ENCODE measurements around the gene GRIP2. TPM values are rescaled to one million over a fixed set of nuclear protein-coding genes. Genes with fewer than 3 reads are reported as not detected.

The GRIP2 gene
- total RNA-seq, 1 experiment from 2014 or later, result not detected

DNA sequence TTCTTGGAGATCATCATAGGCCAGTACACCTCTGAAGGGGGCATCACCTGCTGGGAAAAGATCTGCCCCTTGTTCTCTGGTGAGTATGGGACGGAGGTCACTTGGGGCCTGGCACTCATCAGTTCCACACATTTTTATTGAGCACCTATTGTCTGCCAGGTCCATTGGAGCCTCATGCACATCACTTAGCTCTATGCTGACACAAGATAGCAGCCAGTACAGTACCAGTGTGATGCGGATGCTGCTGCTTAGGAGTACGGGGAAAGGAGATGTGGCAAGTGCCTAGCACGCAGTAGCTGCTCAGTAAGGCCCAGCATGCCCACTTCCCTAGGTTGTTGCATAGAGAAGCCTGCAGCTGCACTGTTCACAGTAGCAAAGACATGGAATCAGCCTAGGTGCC is 94.4 kb downstream of the GRIP2 start:
- H3K27me3 Mint-ChIP-seq (ENCODE audit: insufficient read depth, unreplicated experiment), result no peaks in the 10 kb centered on the region
- H3K9me3 Mint-ChIP-seq (ENCODE audit: unreplicated experiment), result no peaks in the 10 kb centered on the region
- H3K27ac Mint-ChIP-seq (ENCODE audit: low read depth, unreplicated experiment), result no peak overlapping the region
- BruUV-seq (replicated peaks), result no TSS peak
- TF ChIP-seq, protein P1, sequence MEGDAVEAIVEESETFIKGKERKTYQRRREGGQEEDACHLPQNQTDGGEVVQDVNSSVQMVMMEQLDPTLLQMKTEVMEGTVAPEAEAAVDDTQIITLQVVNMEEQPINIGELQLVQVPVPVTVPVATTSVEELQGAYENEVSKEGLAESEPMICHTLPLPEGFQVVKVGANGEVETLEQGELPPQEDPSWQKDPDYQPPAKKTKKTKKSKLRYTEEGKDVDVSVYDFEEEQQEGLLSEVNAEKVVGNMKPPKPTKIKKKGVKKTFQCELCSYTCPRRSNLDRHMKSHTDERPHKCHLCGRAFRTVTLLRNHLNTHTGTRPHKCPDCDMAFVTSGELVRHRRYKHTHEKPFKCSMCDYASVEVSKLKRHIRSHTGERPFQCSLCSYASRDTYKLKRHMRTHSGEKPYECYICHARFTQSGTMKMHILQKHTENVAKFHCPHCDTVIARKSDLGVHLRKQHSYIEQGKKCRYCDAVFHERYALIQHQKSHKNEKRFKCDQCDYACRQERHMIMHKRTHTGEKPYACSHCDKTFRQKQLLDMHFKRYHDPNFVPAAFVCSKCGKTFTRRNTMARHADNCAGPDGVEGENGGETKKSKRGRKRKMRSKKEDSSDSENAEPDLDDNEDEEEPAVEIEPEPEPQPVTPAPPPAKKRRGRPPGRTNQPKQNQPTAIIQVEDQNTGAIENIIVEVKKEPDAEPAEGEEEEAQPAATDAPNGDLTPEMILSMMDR (IDR thresholded peaks at IDR 0.05; ENCODE audit: unreplicated experiment), result no peak
- ChIA-PET CTCF (interaction anchor here (0.6 kb wide), 1 partner anchor 21 kb away, joined by 4 read pairs; no protein-coding TSS in a partner anchor), POLR2A (no interaction called here)
- H3K4me3 Mint-ChIP-seq (ENCODE audit: unreplicated experiment), result no peak overlapping the region
- H3K36me3 Mint-ChIP-seq (ENCODE audit: insufficient read depth, unreplicated experiment), result peaks cover 17% of the 10 kb centered on the region
- intact Hi-C loops (cut with micrococcal nuclease), result no loop called here
- H3K4me1 Mint-ChIP-seq (ENCODE audit: insufficient read depth, unreplicated experiment), result no peaks in the 10 kb centered on the region
- DNase-seq (ENCODE audit: unreplicated experiment), result no peak

DNA sequence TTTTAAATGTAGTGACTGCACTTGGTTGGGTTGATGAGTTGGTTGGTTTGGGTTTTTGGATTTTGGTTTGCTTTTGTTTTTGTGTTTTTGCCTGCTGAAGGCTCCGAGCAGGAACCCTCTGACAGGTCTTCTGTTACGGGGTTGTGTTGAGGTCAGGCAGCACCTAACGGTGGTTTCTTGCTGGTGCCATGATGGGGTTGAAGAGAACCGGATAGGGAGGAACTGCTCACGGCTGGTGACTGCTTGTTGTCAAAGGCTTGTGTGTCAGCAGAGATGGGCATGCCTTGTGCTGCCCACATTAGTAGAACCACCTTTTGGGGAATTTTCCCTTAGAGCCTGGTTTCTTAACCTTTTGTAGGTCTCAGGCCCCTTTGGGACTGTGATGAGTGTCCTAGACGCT is 95.8 kb downstream of the GRIP2 start:
- intact Hi-C loops (cut with micrococcal nuclease), result no loop called here
- H3K27me3 Mint-ChIP-seq (ENCODE audit: insufficient read depth, unreplicated experiment), result no peaks in the 10 kb centered on the region
- H3K4me3 Mint-ChIP-seq (ENCODE audit: unreplicated experiment), result no peak overlapping the region
- BruUV-seq (replicated peaks), result no TSS peak
- H3K36me3 Mint-ChIP-seq (ENCODE audit: insufficient read depth, unreplicated experiment), result peaks cover 17% of the 10 kb centered on the region
- no peaks in the 10 kb centered on the region for H3K9me3 Mint-ChIP-seq (ENCODE audit: unreplicated experiment)
- CTCF ChIA-PET, result no interaction called here
- POLR2A ChIA-PET, result no interaction called here
- DNase-seq (ENCODE audit: unreplicated experiment), result no peak
- H3K27ac Mint-ChIP-seq (ENCODE audit: low read depth, unreplicated experiment), result no peak overlapping the region
- TF ChIP-seq, protein P1 (IDR thresholded peaks at IDR 0.05; ENCODE audit: unreplicated experiment), result no peak
- peaks cover 12% of the 10 kb centered on the region for H3K4me1 Mint-ChIP-seq (ENCODE audit: insufficient read depth, unreplicated experiment)

DNA sequence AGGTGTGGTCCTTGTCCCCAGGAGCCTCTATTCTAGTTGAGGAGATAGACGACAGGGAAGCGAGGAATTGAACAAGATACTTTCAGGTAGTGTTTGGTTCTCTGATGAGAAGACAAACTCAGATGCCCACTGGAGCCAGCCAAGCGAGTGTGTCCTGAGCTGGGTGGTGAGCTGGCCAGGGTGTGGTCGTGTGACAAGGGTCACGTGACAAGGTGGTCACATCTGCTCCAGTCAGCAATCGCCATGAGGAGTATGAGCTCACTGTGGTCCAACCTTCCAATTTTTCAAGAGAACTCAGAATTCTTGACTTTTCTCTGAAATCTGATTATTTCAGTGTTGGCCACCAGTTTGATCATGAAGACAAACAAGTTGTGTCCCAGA is 98.2 kb downstream of the GRIP2 start:
- BruUV-seq (replicated peaks), result no TSS peak
- Mint-ChIP-seq H3K36me3 (ENCODE audit: insufficient read depth, unreplicated experiment) (peaks cover 5% of the 10 kb centered on the region), H3K9me3 (ENCODE audit: unreplicated experiment) (no peaks in the 10 kb centered on the region), H3K4me1 (ENCODE audit: insufficient read depth, unreplicated experiment) (peaks cover 15% of the 10 kb centered on the region), H3K27ac (ENCODE audit: low read depth, unreplicated experiment) (peak overlapping the region; percentile 23), H3K27me3 (ENCODE audit: insufficient read depth, unreplicated experiment) (no peaks in the 10 kb centered on the region), H3K4me3 (ENCODE audit: unreplicated experiment) (no peak overlapping the region)
- CTCF ChIA-PET, result interaction anchor here (0.7 to 1.6 kb wide), 5 partner anchors 13 to 181 kb away, joined by 3 to 5 read pairs (median 3); no protein-coding TSS in a partner anchor
- DNase-seq (ENCODE audit: unreplicated experiment), result no peak
- POLR2A ChIA-PET, result no interaction called here
- TF ChIP-seq, protein P1 (IDR thresholded peaks at IDR 0.05; ENCODE audit: unreplicated experiment), result no peak
- intact Hi-C loops (cut with micrococcal nuclease), result no loop called here

DNA sequence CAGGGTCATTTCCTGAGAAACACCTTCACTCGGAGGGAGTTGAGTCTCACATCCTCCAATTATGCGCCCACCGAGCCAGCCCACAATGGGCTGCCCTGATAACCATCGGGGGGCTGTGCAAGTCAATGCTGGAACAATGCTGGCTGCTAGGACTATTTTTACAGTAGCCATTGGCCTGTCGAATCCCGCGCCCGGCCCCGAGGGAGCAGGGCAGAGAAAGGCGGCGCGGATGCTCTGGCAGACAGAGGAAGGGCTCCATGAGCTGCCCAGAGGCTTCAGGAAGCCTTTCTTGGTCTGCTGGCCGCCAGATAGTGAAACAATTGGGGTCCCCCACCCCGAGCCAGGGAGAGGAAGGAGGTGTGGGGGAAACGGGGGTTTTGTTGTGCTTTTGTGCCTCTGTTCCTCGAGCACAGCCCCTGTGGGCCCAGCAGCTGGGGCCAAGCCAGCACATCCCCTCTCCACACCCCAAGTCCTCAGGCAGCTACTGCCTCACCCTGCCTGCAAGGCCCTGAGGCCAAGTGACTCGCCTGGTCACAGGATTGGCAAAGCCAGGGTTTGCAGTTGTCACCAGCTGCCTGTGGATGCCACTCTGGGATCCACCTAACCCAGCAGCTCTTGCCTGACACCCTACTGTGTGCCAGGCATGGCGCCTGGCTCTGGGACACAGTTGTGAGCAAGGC is 98.8 kb downstream of the GRIP2 start:
- Mint-ChIP-seq H3K4me3 (ENCODE audit: unreplicated experiment) (no peak overlapping the region), H3K9me3 (ENCODE audit: unreplicated experiment) (no peaks in the 10 kb centered on the region), H3K4me1 (ENCODE audit: insufficient read depth, unreplicated experiment) (peaks cover 15% of the 10 kb centered on the region), H3K36me3 (ENCODE audit: insufficient read depth, unreplicated experiment) (no peaks in the 10 kb centered on the region), H3K27me3 (ENCODE audit: insufficient read depth, unreplicated experiment) (no peaks in the 10 kb centered on the region), H3K27ac (ENCODE audit: low read depth, unreplicated experiment) (peak overlapping the region; percentile 23)
- TF ChIP-seq, protein P1 (IDR thresholded peaks at IDR 0.05; ENCODE audit: unreplicated experiment), result no peak
- ChIA-PET POLR2A (no interaction called here), CTCF (interaction anchor here (0.9 to 1.6 kb wide), 4 partner anchors 14 to 180 kb away, joined by 3 to 5 read pairs (median 4); no protein-coding TSS in a partner anchor)
- intact Hi-C loops (cut with micrococcal nuclease), result no loop called here
- no peak for DNase-seq (ENCODE audit: unreplicated experiment)
- no TSS peak for BruUV-seq (replicated peaks)

Measured in MCF 10A (cell line).